Measurements from ENCODE around the gene SH3RF3.

SH3RF3 gene

DNA sequence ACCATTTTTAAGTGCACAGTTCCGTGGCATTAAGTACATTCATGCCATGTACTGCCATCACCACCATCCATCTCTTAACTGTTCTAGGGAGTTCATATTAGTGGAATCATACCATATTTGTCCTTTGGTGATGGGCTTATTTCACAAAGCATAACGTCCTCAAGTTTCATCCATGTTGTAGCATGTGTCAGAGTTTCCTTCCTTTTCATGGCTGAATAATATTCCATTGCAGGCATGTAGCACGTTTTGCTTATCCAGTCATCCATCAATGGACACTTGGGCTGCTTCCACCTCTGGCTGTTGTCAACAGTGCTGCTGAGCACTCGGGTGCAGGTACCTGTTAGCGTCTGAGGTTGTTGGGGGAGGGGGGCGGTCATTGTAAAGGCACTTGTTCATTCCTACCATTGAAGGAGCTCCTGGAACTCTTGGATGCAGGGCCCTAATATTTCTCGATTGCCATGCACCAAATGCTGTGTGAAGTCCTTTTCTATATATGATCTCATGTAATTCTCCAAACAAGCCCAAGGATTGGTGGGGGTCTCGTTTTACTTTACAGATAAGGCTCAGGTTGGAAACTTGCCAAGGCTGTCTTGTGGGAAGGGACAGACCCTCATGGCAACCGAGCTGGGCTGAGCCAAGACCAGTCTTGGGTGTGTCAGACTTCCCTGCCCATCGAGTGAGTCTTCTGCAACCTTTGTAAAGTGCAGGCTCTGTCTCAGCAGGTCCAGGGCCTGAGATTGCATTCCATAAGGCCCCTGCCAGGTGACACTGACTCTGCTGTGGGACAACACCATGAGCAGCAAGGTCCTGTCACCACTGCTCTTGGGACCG lies 42.9 kb upstream of the SH3RF3 start:
- DNase-seq (ENCODE audit: low read depth), result no peak
- TF ChIP-seq CTCF (IDR thresholded peaks at IDR 0.05; ENCODE audit: insufficient read depth, low read depth, low read length, missing control alignments), result no peak
- no peak overlapping the region for H3K4me3 ChIP-seq (ENCODE audit: low read depth, low read length)

DNA sequence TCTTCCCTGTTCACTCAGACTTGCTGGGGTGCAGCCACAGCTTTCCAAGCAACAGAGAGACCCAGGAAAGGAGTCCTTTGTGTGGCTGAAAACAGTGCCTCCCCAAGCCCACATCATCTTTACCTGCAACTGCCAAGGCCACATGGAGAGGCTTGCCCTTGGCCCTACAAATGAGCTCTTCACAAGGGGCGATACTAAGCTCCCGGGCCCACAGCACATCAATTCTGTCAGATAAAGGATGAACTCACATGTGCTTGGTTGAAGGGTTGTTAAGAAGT lies 42.3 kb upstream of the SH3RF3 start:
- no peak for DNase-seq (ENCODE audit: low read depth)
- H3K4me3 ChIP-seq (ENCODE audit: low read depth, low read length), result no peak overlapping the region
- TF ChIP-seq CTCF (IDR thresholded peaks at IDR 0.05; ENCODE audit: insufficient read depth, low read depth, low read length, missing control alignments), result no peak

- no peak for TF ChIP-seq CTCF (IDR thresholded peaks at IDR 0.05; ENCODE audit: insufficient read depth, low read depth, low read length, missing control alignments)
- no peak overlapping the region for H3K4me3 ChIP-seq (ENCODE audit: low read depth, low read length)
- DNase-seq (ENCODE audit: low read depth), result no peak
Measured at GRCh38 chr2:109087055-109087663, 41.8 kb upstream of the SH3RF3 start.

- no peak overlapping the region for H3K4me3 ChIP-seq (ENCODE audit: low read depth, low read length)
- no peak for TF ChIP-seq CTCF (IDR thresholded peaks at IDR 0.05; ENCODE audit: insufficient read depth, low read depth, low read length, missing control alignments)
- DNase-seq (ENCODE audit: low read depth), result no peak
Measured at GRCh38 chr2:109089602-109090300, 39.3 kb upstream of the SH3RF3 start.

- no peak for TF ChIP-seq CTCF (IDR thresholded peaks at IDR 0.05; ENCODE audit: insufficient read depth, low read depth, low read length, missing control alignments)
- H3K4me3 ChIP-seq (ENCODE audit: low read depth, low read length), result no peak overlapping the region
- DNase-seq (ENCODE audit: low read depth), result no peak
Measured at GRCh38 chr2:109091526-109091925, 37.5 kb upstream of the SH3RF3 start.

DNA sequence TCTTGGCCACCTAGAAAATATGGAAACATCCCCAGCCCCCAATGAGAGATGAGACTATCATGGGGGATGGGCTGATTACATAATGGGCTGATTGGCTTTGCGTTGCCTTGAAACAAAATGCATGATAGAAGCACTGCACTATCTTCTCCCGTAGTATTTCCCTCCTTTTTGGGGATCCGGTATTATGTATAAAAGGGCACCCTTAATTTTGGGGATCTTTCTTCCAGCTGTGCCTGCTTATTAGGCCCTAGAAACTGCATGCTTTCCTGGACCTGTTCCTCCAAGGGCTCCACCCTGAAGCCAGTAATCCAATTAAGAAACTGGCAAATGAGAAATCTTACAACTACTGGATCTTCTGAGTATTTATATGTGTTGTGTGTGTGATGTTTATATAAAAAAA lies 34.9 kb upstream of the SH3RF3 start:
- no peak for DNase-seq (ENCODE audit: low read depth)
- no peak overlapping the region for H3K4me3 ChIP-seq (ENCODE audit: low read depth, low read length)
- no peak for TF ChIP-seq CTCF (IDR thresholded peaks at IDR 0.05; ENCODE audit: insufficient read depth, low read depth, low read length, missing control alignments)
